Stimulated activated CD4-positive, alpha-beta T cell treated with anti-CD3 and anti-CD28 coated beads, Interleukin-2, amount 100 ng/mL, for 4 hours (primary cell): ENCODE results near the gene PRCP.

ENCODE experiments used
- DNase-seq: peaks from one replicate; pipeline ENCODE4 v3.0.0-alpha.2; 2020; ENCODE audit warnings: low read depth

Gene PRCP

GRCh38 chr11:82906931-82907330 is 6.7 kb upstream of the PRCP start:
- DNase-seq, result no peak

GRCh38 chr11:82906236-82906635 is 6.0 kb upstream of the PRCP start:
- DNase-seq, result no peak

GRCh38 chr11:82903843-82904586 is 3.8 kb upstream of the PRCP start:
- no peak for DNase-seq

GRCh38 chr11:82902880-82903279 is 2.6 kb upstream of the PRCP start:
- no peak for DNase-seq

- no peak for DNase-seq
These were observed 1.8 kb upstream of the PRCP start for GRCh38 chr11:82901922-82902485.

- DNase-seq, result peak; percentile 92
These were observed 1.1 kb upstream of the PRCP start, which contains the start of gene DDIAS for GRCh38 chr11:82901165-82901921. DDIAS (plus strand) TSS chr11:82901736; CDS start chr11:82914739, 13,003 bp downstream.

GRCh38 chr11:82899957-82900276 is 313 bp downstream of the PRCP start:
- DNase-seq, result no peak

- no peak for DNase-seq
These were observed 927 bp downstream of the PRCP start for GRCh38 chr11:82899186-82899820.

- DNase-seq, result no peak
These were observed 2.0 kb downstream of the PRCP start for GRCh38 chr11:82898241-82898640.

GRCh38 chr11:82896183-82896582 is 4.0 kb downstream of the PRCP start:
- DNase-seq, result no peak

GRCh38 chr11:82895437-82896091 is 4.7 kb downstream of the PRCP start:
- DNase-seq, result no peak

- no peak for DNase-seq
These were observed 7.5 kb downstream of the PRCP start for GRCh38 chr11:82892611-82893169.

- DNase-seq, result no peak
These were observed 9.3 kb downstream of the PRCP start for GRCh38 chr11:82890936-82891335.

- no peak for DNase-seq
These were observed 10.3 kb downstream of the PRCP start for GRCh38 chr11:82890002-82890341.

GRCh38 chr11:82889133-82890001 is 10.9 kb downstream of the PRCP start:
- DNase-seq, result no peak

- DNase-seq, result no peak
These were observed 16.4 kb downstream of the PRCP start for GRCh38 chr11:82883853-82884252.

GRCh38 chr11:82874646-82875523 is 25.3 kb downstream of the PRCP start:
- DNase-seq, result no peak

- DNase-seq, result no peak
These were observed 26.3 kb downstream of the PRCP start for GRCh38 chr11:82873919-82874333.

GRCh38 chr11:82872377-82873150 is 27.7 kb downstream of the PRCP start:
- no peak for DNase-seq
